Large intestine (tissue), 3 donors: ENCODE measurements around the gene ALG5. TPM values are rescaled to one million over a fixed set of nuclear protein-coding genes. Genes with fewer than 3 reads are reported as not detected.

Experiments
- DNase-seq, 2 donors: peaks; one replicate each; pipeline versions ENCODE4 v3.0.0 to v3.0.0-alpha.2; 2013
- H3K27ac ChIP-seq: one replicate; pipeline ENCODE4 v1.5.1; 2013; ENCODE audit warnings: low read length
- H3K27me3 ChIP-seq: 2 replicates; pipeline ENCODE4 v1.6.1; 2013; ENCODE audit warnings: low read length; ENCODE audit not compliant: control insufficient read depth, insufficient read depth
- H3K36me3 ChIP-seq: 2 replicates; pipeline ENCODE4 v1.6.1; 2013; ENCODE audit warnings: low read length; ENCODE audit not compliant: control insufficient read depth, insufficient read depth
- H3K4me1 ChIP-seq: one replicate; pipeline ENCODE4 v1.6.1; 2013; ENCODE audit warnings: low read length; ENCODE audit not compliant: control insufficient read depth, insufficient read depth
- H3K4me3 ChIP-seq: one replicate; pipeline ENCODE4 v1.5.1; 2013; ENCODE audit warnings: low read length
- H3K9me3 ChIP-seq: one replicate; pipeline ENCODE4 v1.6.1; 2013; ENCODE audit warnings: mild to moderate bottlenecking, low read depth, low read length, moderate library complexity; ENCODE audit not compliant: control insufficient read depth
- WGBS: methylation state at CpG from one replicate; pipeline ENCODE4 v1.1.5; 2013; ENCODE audit warnings: low lambda C conversion rate; ENCODE audit not compliant: insufficient coverage; 5-methylcytosine and 5-hydroxymethylcytosine counted together
- polyA plus RNA-seq: library from polyadenylated mRNA; unstranded; fragments of 120-200 nt; gene quantifications from one replicate; pipeline ENCODE4 v1.2.1, GENCODE V29; 2013

Gene ALG5
- polyA plus RNA-seq, 1 donor: 44.2 TPM

DNA sequence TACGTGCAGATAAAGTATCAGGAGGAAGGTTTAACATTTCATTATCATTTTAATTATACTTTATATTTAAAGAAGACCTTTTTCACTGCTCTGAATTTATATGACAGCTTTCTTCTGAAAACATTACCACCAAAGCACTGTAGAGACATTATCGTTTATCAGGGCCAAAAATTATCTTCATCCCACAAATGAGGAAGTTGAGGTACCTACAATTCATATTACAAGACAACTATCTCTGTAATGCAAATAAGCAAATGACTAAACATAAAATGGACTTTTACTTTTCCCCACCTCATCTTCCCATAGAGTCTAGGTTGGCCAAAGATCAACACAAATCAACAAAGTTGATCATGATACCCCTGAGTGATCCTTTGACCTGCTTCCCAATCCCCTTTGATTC, 48.2 kb downstream of the ALG5 start:
- H3K36me3 ChIP-seq: peaks cover 31% of the 10 kb centered on the region
- no CpG with 5 or more reads among the region's 2 CpGs for WGBS
- no peak for DNase-seq

DNA sequence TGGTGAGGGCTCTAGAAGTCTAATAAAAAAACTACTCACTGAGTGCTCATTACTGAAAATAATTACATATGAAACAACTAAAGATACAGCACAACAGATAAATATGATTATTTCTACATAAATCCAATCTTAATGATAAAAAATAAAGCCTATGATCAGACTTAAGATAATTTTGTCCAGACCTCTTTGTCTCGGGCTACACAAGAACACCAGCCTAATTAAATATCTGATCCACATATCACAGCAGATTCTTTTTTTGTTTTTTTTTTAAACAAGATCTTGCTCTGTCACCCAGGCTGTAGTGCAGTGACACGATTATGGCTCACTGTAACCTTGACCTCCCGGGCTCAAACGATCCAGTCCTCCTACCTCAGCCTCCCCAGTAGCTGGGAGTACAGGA, 48.8 kb downstream of the ALG5 start:
- Histone ChIP-seq H3K27ac (no peak overlapping the region), H3K36me3 (peaks cover 31% of the 10 kb centered on the region), H3K27me3 (no peaks in the 10 kb centered on the region), H3K4me1 (no peaks in the 10 kb centered on the region), H3K4me3 (no peak overlapping the region), H3K9me3 (no peaks in the 10 kb centered on the region)
- DNase-seq: no peak
- WGBS: no CpG with 5 or more reads among the region's 4 CpGs

More for the DNA sequence above, 48.2 kb downstream of the ALG5 start:
- Histone ChIP-seq H3K4me3 (no peak overlapping the region), H3K4me1 (no peaks in the 10 kb centered on the region), H3K27me3 (no peaks in the 10 kb centered on the region), H3K9me3 (no peaks in the 10 kb centered on the region), H3K27ac (no peak overlapping the region)

DNA sequence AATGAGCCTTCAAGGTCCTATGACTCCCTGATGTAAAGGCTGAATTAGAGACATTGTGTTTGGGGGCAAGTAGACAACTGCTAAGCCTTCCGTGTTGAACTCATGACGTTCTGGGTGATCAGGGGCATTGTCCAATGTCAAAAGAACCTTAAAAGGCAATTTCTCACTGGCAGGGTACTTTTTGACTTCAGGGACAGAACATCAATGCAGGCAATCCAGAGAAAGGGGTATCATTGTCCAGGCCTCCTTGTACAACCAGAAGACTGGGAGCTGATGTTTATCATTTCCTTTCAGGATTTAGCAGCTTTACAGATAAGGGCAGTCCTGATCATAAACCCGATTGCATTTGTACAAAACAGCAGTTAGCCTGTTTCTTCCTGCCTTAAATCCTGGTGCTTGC, 54.1 kb downstream of the ALG5 start:
- WGBS: 29% methylated on average over 1 of the region's 3 CpGs
- DNase-seq: no peak
- H3K27ac ChIP-seq: no peak overlapping the region

DNA sequence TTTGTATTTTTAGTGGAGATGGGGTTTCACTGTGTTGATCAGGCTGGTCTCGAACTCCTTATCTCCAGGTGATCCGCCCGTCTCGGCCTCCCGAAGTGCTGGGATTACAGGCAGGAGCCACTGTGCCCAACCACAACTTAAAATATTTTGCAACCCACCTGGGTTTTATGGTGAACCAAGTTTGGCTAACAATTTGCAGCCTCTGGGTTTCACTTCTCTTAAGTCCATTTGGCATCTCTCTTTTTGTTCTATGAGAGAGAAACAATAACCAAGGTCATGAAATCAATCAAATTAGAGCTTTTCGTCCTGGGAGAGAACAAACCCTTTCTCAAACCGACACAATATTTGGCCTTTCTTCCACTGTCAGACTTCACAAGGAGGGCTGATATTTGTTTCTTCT, 73.5 kb downstream of the ALG5 start:
- H3K27me3 ChIP-seq: peaks cover 22% of the 10 kb centered on the region
- H3K27ac ChIP-seq: no peak overlapping the region
- no peaks in the 10 kb centered on the region for H3K4me1 ChIP-seq
- H3K9me3 ChIP-seq: no peaks in the 10 kb centered on the region
- no peaks in the 10 kb centered on the region for H3K36me3 ChIP-seq
- WGBS: no CpG with 5 or more reads among the region's 7 CpGs
- DNase-seq: no peak
- H3K4me3 ChIP-seq: no peak overlapping the region

More for the DNA sequence above, 54.1 kb downstream of the ALG5 start:
- Histone ChIP-seq H3K4me3 (no peak overlapping the region), H3K27me3 (no peaks in the 10 kb centered on the region), H3K36me3 (peaks cover 9% of the 10 kb centered on the region), H3K4me1 (no peaks in the 10 kb centered on the region), H3K9me3 (no peaks in the 10 kb centered on the region)

DNA sequence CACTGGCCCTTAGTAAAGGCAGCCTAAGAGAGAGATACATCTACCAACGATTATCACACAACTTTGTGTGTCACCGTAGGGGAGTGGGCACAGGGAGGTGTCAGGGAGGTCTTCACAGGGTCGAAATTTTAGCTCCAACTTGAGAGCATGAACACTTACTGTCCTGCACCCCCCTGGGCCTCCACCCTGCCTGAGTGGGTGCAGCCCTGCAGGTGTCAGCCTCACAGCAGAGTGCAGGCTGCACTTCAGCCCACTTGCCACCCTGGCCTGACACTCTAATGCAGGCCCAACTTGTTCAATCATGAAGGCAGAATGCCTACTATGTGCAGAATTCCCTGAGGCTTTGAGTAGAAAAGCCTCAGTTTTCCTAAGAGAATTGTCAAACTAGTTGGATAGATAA, 75.1 kb downstream of the ALG5 start:
- H3K27me3 ChIP-seq: peaks cover 29% of the 10 kb centered on the region
- DNase-seq: no peak
- WGBS: no CpG with 5 or more reads among the region's 3 CpGs
- no peak overlapping the region for H3K27ac ChIP-seq
- H3K36me3 ChIP-seq: no peaks in the 10 kb centered on the region
- no peaks in the 10 kb centered on the region for H3K4me1 ChIP-seq
- H3K9me3 ChIP-seq: no peaks in the 10 kb centered on the region
- no peak overlapping the region for H3K4me3 ChIP-seq

DNA sequence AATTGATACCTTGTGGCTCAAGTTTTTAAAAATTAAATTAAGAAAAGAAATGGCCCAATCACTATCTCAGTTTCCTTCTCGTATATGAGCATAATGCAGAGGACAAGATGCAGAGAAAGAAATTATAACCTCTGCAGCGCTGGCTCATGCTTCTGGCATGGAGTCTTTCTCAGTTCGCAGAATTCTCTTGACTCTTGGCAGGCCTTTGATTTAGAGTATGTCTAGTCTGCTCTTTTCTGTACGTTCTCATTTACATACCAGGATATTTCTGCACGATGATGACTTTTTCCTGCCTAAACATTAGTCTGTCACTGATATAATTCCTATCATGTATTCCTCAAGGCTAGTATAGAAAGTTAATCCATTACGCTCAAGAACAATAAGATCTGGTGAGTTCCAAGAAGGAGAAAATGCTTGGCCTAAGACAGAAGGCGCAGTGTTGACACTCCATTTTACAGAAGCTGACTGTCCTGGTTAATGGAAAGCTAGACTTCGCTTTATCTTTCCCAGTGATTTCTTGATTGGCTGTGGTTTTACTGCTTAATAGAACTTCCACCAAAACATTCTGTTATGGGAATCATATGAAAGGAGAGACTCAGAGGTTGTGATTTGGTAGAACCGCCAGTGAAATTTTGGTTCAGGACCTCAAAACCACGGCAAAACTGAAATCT, 77.4 kb downstream of the ALG5 start:
- DNase-seq: no peak
- H3K4me3 ChIP-seq: no peak overlapping the region
- peaks cover 39% of the 10 kb centered on the region for H3K27me3 ChIP-seq
- H3K36me3 ChIP-seq: no peaks in the 10 kb centered on the region
- H3K4me1 ChIP-seq: no peaks in the 10 kb centered on the region
- H3K9me3 ChIP-seq: no peaks in the 10 kb centered on the region
- 33% methylated on average over 1 of the region's 10 CpGs for WGBS
- no peak overlapping the region for H3K27ac ChIP-seq

DNA sequence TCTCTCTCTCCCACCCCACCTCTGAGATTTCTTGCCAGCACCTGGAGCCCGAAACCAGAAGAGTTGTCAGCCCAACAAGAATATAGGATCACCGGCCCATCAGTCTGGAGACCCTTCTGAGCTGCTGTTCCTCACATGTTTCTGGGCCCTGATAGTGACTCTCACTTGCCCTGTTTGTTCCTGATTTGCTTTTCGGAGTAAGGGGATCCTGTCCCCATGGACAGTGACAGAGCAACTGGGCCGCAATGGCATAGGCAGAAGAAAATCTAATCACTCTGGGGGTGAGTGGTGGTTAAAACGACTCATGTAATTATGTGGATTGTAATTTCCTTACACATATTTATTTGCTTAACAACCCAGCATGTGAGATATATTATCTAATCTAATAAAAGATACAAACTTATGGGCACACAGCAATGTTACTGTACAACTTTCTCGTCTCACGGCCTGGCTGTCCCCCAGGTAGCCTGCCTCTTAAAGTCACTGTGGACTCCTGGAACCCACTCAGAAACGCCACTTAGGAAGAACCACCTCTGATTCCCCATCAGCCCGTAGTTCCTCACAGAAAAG, 78.4 kb downstream of the ALG5 start:
- no peaks in the 10 kb centered on the region for H3K4me1 ChIP-seq
- H3K4me3 ChIP-seq: no peak overlapping the region
- no peak for DNase-seq
- no peaks in the 10 kb centered on the region for H3K9me3 ChIP-seq
- no CpG with 5 or more reads among the region's 9 CpGs for WGBS
- H3K27ac ChIP-seq: peak overlapping the region; percentile 30
- H3K27me3 ChIP-seq: peaks cover 42% of the 10 kb centered on the region
- H3K36me3 ChIP-seq: no peaks in the 10 kb centered on the region

DNA sequence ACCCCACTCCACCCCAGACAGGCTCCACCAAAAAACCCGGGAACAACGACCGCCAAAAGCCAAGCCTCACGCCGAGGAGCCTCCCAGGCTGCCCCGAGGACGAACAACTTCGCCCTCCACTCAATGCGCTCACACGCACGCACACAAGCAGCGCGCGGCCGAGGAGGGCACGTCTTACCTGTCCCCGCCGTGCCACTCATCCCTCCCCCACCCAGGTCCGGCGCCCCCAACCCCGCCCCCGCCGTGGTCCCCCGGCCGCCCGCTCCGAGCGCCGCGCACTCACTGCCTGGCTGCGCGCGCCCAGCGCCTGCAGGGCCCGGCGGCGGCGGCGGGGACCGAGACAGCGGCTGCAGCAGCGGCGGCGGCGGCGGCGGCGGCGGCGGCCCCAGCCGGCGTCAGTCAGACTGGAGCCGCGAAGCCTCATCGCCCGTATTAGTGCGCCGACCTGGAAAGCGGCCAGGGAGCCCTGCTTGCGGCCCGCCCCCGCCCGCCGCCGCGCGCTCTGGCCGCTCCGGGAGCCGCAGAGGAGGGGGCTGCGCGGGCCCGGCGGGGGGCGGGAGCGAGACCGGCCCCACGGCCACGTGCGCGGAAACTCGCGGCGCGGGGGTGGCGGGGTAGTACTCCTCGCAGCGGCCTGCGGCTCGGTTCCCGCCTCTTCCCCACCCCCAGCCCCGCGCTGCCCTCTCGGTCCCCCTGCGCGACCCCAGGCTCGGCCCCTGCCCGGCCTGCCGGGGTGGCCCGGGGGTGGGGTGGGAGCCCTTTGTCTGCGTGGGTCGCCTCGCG, 79.1 kb downstream of the ALG5 start, which contains the start of gene SMAD9:
Gene SMAD9 (minus strand): TSS at position 406 of the 783 bp plus-strand sequence. CDS start 40,549 bp downstream, outside the sequence.
- Histone ChIP-seq H3K4me3 (peak within 1 kb of the TSS; percentile 46), H3K9me3 (no peaks in the 10 kb centered on the region), H3K27me3 (peaks cover 43% of the 10 kb centered on the region), H3K36me3 (no peaks in the 10 kb centered on the region), H3K27ac (peak within 1 kb of the TSS; percentile 61), H3K4me1 (no peaks in the 10 kb centered on the region)
- WGBS: no CpG with 5 or more reads among the region's 104 CpGs
- peak in 1 of 2 donors; percentile 70 for DNase-seq

DNA sequence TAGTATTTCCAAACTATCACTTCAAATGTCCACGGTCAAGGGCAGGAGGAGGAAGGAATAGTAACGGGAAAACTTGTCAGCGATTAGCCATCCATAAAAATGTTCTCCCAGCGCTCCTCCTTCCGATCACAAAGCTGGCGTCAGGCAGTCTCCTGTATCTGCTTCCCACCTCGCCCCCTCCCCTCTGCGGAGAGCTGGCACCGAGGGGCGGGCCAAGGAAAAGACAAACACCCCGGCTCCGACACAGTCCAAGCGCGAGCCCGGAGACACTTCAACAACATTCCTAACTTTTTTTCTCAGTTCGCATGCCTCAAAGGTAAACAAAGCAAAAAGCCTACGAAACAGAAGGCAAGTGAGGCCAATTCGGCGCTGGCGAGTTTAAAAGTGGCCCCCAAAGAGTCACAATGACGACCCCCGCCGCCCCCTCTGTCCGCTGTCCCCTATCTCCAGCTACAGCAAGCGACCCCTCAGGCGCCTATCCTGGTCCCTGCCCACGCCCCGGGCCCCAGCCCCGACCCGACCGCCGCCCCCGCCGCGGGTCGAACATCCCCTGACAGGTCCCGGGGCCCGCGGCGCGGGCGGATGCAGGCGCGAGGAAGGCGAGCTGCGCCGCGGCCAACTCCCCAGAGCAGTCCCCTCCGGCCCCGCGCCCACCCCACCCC, 79.8 kb downstream of the ALG5 start:
- Histone ChIP-seq H3K27me3 (peaks cover 43% of the 10 kb centered on the region), H3K36me3 (no peaks in the 10 kb centered on the region), H3K4me3 (peak overlapping the region; percentile 46), H3K9me3 (no peaks in the 10 kb centered on the region), H3K4me1 (no peaks in the 10 kb centered on the region), H3K27ac (peak overlapping the region; percentile 61)
- peak; percentile 22 to 50 for DNase-seq
- no CpG with 5 or more reads among the region's 51 CpGs for WGBS
